Astrocyte of the cerebellum (primary cell): Measurements from ENCODE around the gene PREX1.
A peak's percentile ranks its signal among the peaks of the same experiment; 100 is the strongest.

Source experiments
- DNase-seq: peaks from one replicate; pipeline ENCODE4 v3.0.0-alpha.2; 2011; ENCODE audit warnings: low read depth
- H3K4me3 ChIP-seq: 2 replicates; pipeline ENCODE4 v1.5.1; 2011; ENCODE audit warnings: mild to moderate bottlenecking, low read depth, low read length, moderate library complexity
- CTCF ChIP-seq: IDR thresholded peaks from 2 replicates; pipeline ENCODE4 v1.5.1; 2012; ENCODE audit warnings: low read length, low read depth, moderate library complexity, mild to moderate bottlenecking; ENCODE audit errors: missing control alignments
- in situ Hi-C: cut with HindIII; loops from 2 replicates; pipeline ENCODE4 v1.10.0; 2017; ENCODE audit warnings: low sequenced_read_pairs

The PREX1 gene

DNA sequence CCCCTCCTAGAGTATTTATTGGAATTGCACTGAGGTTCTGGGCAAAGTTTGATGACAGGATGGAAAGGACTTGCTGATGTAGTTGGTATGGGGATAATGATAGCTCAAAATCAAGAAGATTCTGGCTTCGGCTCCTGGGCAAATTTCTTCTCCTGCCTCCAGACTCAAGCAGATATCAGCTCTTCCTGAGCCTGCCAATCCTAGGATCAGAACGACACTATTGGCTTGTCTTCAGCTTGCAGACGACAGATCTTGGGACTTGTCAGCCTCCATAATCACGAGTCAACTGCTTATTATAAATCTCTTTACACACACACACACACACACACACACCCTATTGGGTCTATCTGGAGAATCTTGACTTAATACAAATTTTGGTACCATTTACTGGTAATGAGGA is 131.1 kb downstream of the PREX1 start:
- in situ Hi-C loops, result no loop called here
- TF ChIP-seq CTCF, result no peak
- DNase-seq, result no peak
- no peak overlapping the region for H3K4me3 ChIP-seq

DNA sequence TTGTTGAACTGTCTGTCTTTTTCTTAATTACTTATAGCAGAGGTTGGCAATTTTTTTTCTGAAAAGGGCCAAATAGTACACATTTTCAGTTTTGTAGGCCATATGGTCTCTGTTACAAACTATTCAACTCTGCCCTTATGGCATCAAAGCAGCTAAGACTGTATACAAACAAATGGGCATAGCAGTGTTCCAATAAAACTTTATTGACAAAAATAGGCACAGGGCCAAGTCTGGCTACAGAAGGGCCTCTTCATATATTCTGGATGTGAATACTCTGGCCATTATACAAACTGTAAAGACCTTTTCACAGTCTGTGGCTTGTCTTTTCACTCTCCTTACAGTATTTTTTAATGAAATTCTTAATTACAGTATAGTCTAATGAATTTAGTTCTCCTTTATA is 132.1 kb downstream of the PREX1 start:
- DNase-seq, result no peak
- no peak for TF ChIP-seq CTCF
- H3K4me3 ChIP-seq, result no peak overlapping the region
- in situ Hi-C loops, result no loop called here

- in situ Hi-C loops, result no loop called here
- no peak overlapping the region for H3K4me3 ChIP-seq
- no peak for DNase-seq
- TF ChIP-seq CTCF, result no peak
Measured at GRCh38 chr20:48695255-48695654, 132.5 kb downstream of the PREX1 start.

GRCh38 chr20:48694381-48694865 is 133.4 kb downstream of the PREX1 start:
- in situ Hi-C loops, result no loop called here
- DNase-seq, result no peak
- no peak for TF ChIP-seq CTCF
- no peak overlapping the region for H3K4me3 ChIP-seq

- DNase-seq, result no peak
Measured at GRCh38 chr20:48691523-48691922, 136.3 kb downstream of the PREX1 start.

DNA sequence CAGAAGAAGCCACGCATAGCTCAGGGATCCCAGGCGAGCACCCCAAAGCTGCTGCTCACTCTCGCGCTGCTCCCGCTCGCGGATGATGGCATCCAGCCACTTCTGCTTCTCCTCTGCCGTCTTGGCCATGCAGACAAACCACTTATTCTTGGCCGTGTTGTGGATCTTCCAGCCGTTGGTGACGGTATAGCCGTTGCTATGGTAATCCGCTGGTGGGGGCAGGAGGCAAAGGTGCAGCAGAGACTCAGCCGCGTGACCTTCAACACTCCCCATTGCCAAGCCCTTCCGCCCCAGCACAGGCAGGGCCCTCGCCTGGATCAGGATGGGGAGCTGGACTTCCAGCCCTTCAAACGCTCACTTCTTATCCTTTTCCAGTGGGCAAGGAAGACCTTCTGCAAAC is 136.9 kb downstream of the PREX1 start:
- H3K4me3 ChIP-seq, result no peak overlapping the region
- peak; percentile 62 for DNase-seq
- in situ Hi-C loops, result no loop called here
- no peak for TF ChIP-seq CTCF

More at GRCh38 chr20:48691523-48691922, 136.3 kb downstream of the PREX1 start:
- no peak overlapping the region for H3K4me3 ChIP-seq
- no peak for TF ChIP-seq CTCF
- in situ Hi-C loops, result no loop called here
